Gastroesophageal sphincter (tissue), 4 donors: Measurements from ENCODE around the gene MICALL2. TPM values are rescaled to one million over a fixed set of nuclear protein-coding genes. Genes with fewer than 3 reads are reported as not detected.

Experiments
- ATAC-seq: fragments of 150-250 bp; one replicate; pipeline ENCODE4 v1.9.1; 2016; ENCODE audit warnings: mild to moderate bottlenecking, moderate library complexity
- H3K27ac ChIP-seq, 4 donors: fragments of 200-600 bp; sonication (generic) in 3 of 4; 1 replicate in 3 of 4; 2 replicates in 1 of 4; pipeline ENCODE4 v1.5.1; 2016 to 2019
- H3K27me3 ChIP-seq: fragments of 200-600 bp; sonication (generic); one replicate; pipeline ENCODE4 v1.5.1; 2019
- H3K36me3 ChIP-seq, 2 donors: fragments of 200-600 bp; sonication (generic); one replicate each; pipeline ENCODE4 v1.5.1; 2019; ENCODE audit warnings: control low read depth in 1 of 2
- H3K4me1 ChIP-seq, 3 donors: fragments of 200-600 bp; sonication (generic); 1 replicate in 2 of 3; 2 replicates in 1 of 3; pipeline ENCODE4 v1.5.1; 2016 to 2019; ENCODE audit warnings: control low read depth in 2 of 3
- H3K4me3 ChIP-seq, 2 donors: fragments of 200-600 bp; sonication (generic); one replicate each; pipeline ENCODE4 v1.5.1; 2019; ENCODE audit warnings: mild to moderate bottlenecking in 1 of 2, moderate library complexity in 1 of 2
- H3K9me3 ChIP-seq, 3 donors: fragments of 200-600 bp; sonication (generic); one replicate each; pipeline ENCODE4 v1.5.1; 2017 to 2019; ENCODE audit warnings: control low read depth in 2 of 3
- EP300 ChIP-seq: sonication (generic); formaldehyde crosslinking; IDR thresholded peaks from one replicate; pipeline ENCODE4 v1.6.1; 2017; ENCODE audit warnings: antibody characterized with exemption, mild to moderate bottlenecking
- POLR2A ChIP-seq, 2 donors: fragments of 450-650 bp; IDR thresholded peaks; one replicate each; pipeline ENCODE4 v1.6.1; 2017; ENCODE audit warnings: antibody characterized with exemption in 2 of 2, mild to moderate bottlenecking in 2 of 2, moderate library complexity in 1 of 2
- POLR2AphosphoS5 ChIP-seq: sonication (generic); formaldehyde crosslinking; IDR thresholded peaks from one replicate; pipeline ENCODE4 v1.6.1; 2017; ENCODE audit warnings: antibody characterized with exemption
- WGBS, 2 donors: methylation state at CpG; one replicate each; pipeline ENCODE4 v1.1.5; 2018; ENCODE audit warnings: low coverage in 1 of 2; 5-methylcytosine and 5-hydroxymethylcytosine counted together
- total RNA-seq, 4 donors: library from RNA; depleted of rRNA; stranded (reverse); fragments of >200 nt; gene quantifications; one replicate each; pipeline ENCODE4 v1.1.0, GENCODE V29; 2016
- TF ChIP-seq, protein P1 (sequence below), 4 experiments: fragments of 200-600 bp in 2 of 4; fragments of 450-650 bp in 2 of 4; sonication (generic) in 1 of 4; IDR thresholded peaks; one replicate each; pipeline ENCODE4 v1.5.1; 2017 to 2019; ENCODE audit warnings: antibody characterized with exemption in 4 of 4, mild to moderate bottlenecking in 2 of 4, moderate library complexity in 2 of 4

MICALL2 gene
- total RNA-seq, 4 donors from 2014 or later, result 6.6 to 19.5 (median 15.0) TPM

- Histone ChIP-seq H3K36me3 (peaks cover 0 to 100% of the 10 kb centered on the region in 2 donors), H3K4me3 (no peak overlapping the region), H3K4me1 (no peaks in the 10 kb centered on the region), H3K27me3 (no peaks in the 10 kb centered on the region), H3K9me3 (no peaks in the 10 kb centered on the region), H3K27ac (no peak overlapping the region)
- TF ChIP-seq POLR2AphosphoS5 (no peak), POLR2A (IDR thresholded peaks at IDR 0.05) (no peak)
- ATAC-seq, result no peak
- WGBS, 2 donors, result 93% methylated on average over 7 of the region's 34 CpGs; no CpG with 5 or more reads in 1 of the 2 donors
Measured at GRCh38 chr7:1495564-1496242, 36.4 kb upstream of the MICALL2 start.

GRCh38 chr7:1494866-1495563 lies 35.7 kb upstream of the MICALL2 start:
- Histone ChIP-seq H3K27ac (no peak overlapping the region), H3K27me3 (no peaks in the 10 kb centered on the region), H3K4me1 (no peaks in the 10 kb centered on the region), H3K9me3 (no peaks in the 10 kb centered on the region), H3K4me3 (no peak overlapping the region), H3K36me3 (peaks cover 0 to 100% of the 10 kb centered on the region in 2 donors)
- no peak for ATAC-seq
- TF ChIP-seq POLR2AphosphoS5, result no peak
- TF ChIP-seq EP300, result no peak
- TF ChIP-seq POLR2A (IDR thresholded peaks at IDR 0.05), result no peak
- TF ChIP-seq, protein P1, sequence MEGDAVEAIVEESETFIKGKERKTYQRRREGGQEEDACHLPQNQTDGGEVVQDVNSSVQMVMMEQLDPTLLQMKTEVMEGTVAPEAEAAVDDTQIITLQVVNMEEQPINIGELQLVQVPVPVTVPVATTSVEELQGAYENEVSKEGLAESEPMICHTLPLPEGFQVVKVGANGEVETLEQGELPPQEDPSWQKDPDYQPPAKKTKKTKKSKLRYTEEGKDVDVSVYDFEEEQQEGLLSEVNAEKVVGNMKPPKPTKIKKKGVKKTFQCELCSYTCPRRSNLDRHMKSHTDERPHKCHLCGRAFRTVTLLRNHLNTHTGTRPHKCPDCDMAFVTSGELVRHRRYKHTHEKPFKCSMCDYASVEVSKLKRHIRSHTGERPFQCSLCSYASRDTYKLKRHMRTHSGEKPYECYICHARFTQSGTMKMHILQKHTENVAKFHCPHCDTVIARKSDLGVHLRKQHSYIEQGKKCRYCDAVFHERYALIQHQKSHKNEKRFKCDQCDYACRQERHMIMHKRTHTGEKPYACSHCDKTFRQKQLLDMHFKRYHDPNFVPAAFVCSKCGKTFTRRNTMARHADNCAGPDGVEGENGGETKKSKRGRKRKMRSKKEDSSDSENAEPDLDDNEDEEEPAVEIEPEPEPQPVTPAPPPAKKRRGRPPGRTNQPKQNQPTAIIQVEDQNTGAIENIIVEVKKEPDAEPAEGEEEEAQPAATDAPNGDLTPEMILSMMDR (IDR thresholded peaks at IDR 0.05), result no peak
- WGBS, 2 donors, result 93% methylated on average over 3 of the region's 27 CpGs; no CpG with 5 or more reads in 1 of the 2 donors

DNA sequence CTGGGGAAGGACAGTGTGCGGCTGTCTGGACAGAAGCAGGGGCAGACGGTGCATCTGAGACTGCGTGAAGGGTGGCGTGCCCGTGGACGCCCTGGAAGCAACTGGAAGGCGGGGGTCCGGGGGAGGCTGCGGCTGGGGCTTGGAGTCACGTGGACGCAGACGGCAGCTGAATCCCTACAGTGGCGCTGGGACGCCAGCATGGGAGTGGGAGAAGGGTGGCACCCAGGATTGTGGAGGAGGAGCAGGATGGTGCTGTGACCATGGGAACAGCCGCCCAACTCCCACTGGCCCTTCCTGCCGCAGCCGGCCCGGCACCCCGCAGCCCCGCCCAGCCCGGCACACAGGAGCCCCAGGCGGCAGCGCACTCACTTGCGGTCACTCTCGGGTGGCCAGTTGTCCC lies 35.2 kb upstream of the MICALL2 start:
- no peak overlapping the region for H3K4me3 ChIP-seq
- no peaks in the 10 kb centered on the region for H3K9me3 ChIP-seq
- H3K36me3 ChIP-seq, result peaks cover 0 to 100% of the 10 kb centered on the region in 2 donors
- no peaks in the 10 kb centered on the region for H3K4me1 ChIP-seq
- H3K27ac ChIP-seq, result no peak overlapping the region
- ATAC-seq, result no peak
- 74 to 85% methylated on average over 3 to 7 of the region's 25 CpGs for WGBS, 2 donors
- no peaks in the 10 kb centered on the region for H3K27me3 ChIP-seq
- no peak for TF ChIP-seq EP300
- no peak for TF ChIP-seq POLR2AphosphoS5
- TF ChIP-seq POLR2A (IDR thresholded peaks at IDR 0.05), result no peak
- TF ChIP-seq, protein P1 (IDR thresholded peaks at IDR 0.05), result no peak

- Histone ChIP-seq H3K36me3 (peaks cover 0 to 100% of the 10 kb centered on the region in 2 donors), H3K27me3 (no peaks in the 10 kb centered on the region), H3K9me3 (no peaks in the 10 kb centered on the region), H3K27ac (no peak overlapping the region), H3K4me3 (no peak overlapping the region), H3K4me1 (no peaks in the 10 kb centered on the region)
- no peak for ATAC-seq
- TF ChIP-seq EP300 (no peak), POLR2A (IDR thresholded peaks at IDR 0.05) (no peak), POLR2AphosphoS5 (no peak)
- TF ChIP-seq, protein P1 (IDR thresholded peaks at IDR 0.05), result no peak
- WGBS, 2 donors, result 92 to 100% methylated on average over 1 to 5 of the region's 26 CpGs
Measured at GRCh38 chr7:1493571-1493970, 34.3 kb upstream of the MICALL2 start.

DNA sequence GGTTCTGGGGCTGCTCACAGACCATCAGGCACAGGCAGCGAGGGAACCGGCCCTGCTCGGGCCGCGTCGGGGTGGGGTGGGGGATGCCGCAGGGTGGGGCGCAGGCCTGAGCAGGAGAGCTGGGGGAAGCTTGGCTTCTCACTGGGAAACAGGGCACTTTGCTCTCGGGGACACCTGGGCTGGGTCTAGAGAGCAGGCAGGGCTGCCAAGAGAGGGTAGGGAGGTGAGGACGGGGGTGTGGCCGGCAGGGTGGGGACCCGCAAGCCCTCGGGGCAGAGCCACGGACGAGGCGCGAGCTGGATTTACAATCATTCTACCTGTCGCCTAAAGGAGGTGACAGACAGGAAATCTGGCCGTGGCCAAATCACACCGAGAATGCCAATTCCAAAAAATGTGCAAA lies 33.9 kb upstream of the MICALL2 start:
- Histone ChIP-seq H3K36me3 (peaks cover 0 to 100% of the 10 kb centered on the region in 2 donors), H3K27me3 (no peaks in the 10 kb centered on the region), H3K4me3 (no peak overlapping the region), H3K4me1 (no peaks in the 10 kb centered on the region), H3K9me3 (no peaks in the 10 kb centered on the region), H3K27ac (no peak overlapping the region)
- TF ChIP-seq EP300 (no peak), POLR2AphosphoS5 (no peak), POLR2A (IDR thresholded peaks at IDR 0.05) (no peak)
- TF ChIP-seq, protein P1 (IDR thresholded peaks at IDR 0.05), result no peak
- 93 to 100% methylated on average over 1 to 3 of the region's 20 CpGs for WGBS, 2 donors
- no peak for ATAC-seq
